HFF-Myc (cell line): Measurements from ENCODE around the gene ITSN1.

Experiments
- DNase-seq: peaks from one replicate; pipeline ENCODE4 v3.0.0-alpha.2; 2011; ENCODE audit warnings: low read depth; ENCODE audit errors: extremely low read depth
- H3K4me3 ChIP-seq: replicated peaks from 2 replicates; pipeline ENCODE4 v1.5.1; 2011; ENCODE audit warnings: low read depth, mild to moderate bottlenecking, control low read depth, low read length
- TF ChIP-seq, protein P1 (sequence below): IDR thresholded peaks from 2 replicates; pipeline ENCODE4 v1.5.1; 2012; ENCODE audit warnings: mild to moderate bottlenecking, low read depth, low read length, control low read depth; ENCODE audit errors: missing control alignments

The ITSN1 gene

DNA sequence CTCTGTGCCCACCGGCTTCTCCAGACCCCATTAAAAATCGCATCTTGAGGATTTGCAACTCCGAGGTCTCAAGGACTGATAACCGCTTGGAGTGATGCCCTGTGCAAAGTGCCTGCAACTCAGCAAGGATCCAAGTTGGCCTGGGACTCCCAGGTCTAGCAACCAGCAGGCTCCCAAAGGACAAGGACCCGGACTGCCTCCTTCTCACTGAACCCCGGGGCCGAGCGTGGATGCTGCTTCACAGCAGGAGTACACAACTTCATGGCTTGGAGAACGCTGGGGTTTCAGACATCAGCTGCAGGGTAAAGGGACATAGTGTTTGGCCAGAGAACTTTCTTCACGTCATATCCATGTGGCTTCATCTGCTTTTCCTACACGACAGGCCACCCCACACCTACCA, 208.1 kb downstream of the ITSN1 start:
- TF ChIP-seq, protein P1, sequence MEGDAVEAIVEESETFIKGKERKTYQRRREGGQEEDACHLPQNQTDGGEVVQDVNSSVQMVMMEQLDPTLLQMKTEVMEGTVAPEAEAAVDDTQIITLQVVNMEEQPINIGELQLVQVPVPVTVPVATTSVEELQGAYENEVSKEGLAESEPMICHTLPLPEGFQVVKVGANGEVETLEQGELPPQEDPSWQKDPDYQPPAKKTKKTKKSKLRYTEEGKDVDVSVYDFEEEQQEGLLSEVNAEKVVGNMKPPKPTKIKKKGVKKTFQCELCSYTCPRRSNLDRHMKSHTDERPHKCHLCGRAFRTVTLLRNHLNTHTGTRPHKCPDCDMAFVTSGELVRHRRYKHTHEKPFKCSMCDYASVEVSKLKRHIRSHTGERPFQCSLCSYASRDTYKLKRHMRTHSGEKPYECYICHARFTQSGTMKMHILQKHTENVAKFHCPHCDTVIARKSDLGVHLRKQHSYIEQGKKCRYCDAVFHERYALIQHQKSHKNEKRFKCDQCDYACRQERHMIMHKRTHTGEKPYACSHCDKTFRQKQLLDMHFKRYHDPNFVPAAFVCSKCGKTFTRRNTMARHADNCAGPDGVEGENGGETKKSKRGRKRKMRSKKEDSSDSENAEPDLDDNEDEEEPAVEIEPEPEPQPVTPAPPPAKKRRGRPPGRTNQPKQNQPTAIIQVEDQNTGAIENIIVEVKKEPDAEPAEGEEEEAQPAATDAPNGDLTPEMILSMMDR = no peak
- no peak for DNase-seq

DNA sequence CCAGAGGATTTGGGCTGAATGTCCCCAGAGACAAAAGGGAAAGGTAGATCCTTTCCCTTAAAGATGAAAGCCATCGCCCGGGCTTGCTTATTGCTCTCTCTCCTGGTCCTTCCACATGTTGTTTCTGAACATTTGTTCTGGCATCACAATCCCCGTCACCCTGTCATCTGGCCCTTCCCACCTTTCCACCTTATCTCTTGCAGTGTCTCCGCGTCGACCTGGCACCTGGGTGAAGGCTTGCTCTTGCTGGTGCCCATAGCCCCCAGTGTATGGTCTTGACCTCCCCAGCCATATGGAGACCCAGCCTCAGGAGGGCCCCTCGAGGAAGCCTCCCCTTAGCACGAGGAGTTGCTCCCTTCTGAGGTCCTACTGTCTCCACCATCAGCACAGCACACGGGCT, 208.7 kb downstream of the ITSN1 start:
- no peak for DNase-seq
- H3K4me3 ChIP-seq = no peak overlapping the region
- TF ChIP-seq, protein P1 = no peak

More for the DNA sequence above, 208.1 kb downstream of the ITSN1 start:
- H3K4me3 ChIP-seq = no peak overlapping the region

GRCh38 chr21:33852485-33852884, 210.2 kb downstream of the ITSN1 start:
- TF ChIP-seq, protein P1 = no peak
- no peak overlapping the region for H3K4me3 ChIP-seq
- DNase-seq = no peak

GRCh38 chr21:33854604-33855003, 212.3 kb downstream of the ITSN1 start:
- DNase-seq = no peak
- TF ChIP-seq, protein P1 = no peak
- no peak overlapping the region for H3K4me3 ChIP-seq

DNA sequence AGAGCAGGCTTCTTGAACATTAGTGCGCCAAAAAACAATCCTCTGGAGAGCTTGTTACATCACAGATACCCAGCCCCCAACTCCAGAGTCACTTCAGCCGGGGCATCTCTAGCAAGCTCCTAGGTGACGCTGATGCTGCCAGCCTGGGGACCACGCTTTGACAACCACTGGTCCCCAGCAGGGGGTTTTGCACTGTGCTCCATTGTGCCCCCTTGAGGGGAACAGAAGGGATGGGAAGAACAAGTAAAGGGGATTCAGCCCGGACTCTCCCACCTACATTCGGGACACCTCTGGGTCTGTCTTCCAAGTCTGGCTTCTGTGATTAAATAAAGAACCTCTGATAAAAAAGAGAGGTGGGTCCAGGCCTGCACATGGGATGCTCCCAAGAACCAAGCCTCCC, 212.9 kb downstream of the ITSN1 start:
- DNase-seq = no peak
- TF ChIP-seq, protein P1 = peak; percentile 26

DNA sequence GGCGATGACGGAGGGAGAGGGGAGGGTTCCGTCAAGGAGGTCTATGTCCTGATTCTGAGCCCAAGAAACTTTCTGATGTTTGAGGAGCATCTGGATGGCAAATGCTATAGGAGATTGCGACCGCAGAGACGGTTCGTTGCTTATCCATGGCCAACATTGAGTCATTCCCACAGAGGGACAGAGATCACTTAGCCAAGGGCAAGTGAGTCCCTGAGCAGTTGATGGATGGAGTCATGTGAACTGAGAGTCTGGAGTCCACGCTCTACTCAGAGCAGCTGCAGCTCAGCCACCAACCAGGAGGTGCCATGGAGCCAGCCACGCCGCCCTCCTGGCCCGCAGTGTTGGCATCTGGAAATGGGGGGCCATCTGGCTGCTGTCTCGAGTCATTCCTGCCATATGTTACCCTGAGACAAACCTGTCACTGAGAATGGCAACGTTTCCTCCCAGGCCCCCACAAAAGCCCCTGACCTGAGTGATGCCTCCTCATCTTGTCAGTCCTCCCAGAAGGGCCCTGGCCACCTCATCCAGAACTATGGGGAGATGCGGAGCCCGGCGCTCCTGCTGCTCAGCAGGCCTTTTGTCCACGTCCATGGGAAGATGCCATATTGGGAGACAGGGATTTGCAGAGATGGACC, 214.7 kb downstream of the ITSN1 start:
- TF ChIP-seq, protein P1 = no peak
- no peak overlapping the region for H3K4me3 ChIP-seq
- no peak for DNase-seq

More for the DNA sequence above, 212.9 kb downstream of the ITSN1 start:
- no peak overlapping the region for H3K4me3 ChIP-seq
